ENCODE results near the gene SNX8. TPM values are rescaled to one million over a fixed set of nuclear protein-coding genes. Genes with fewer than 3 reads are reported as not detected.
"Not testable (repeated sequence)": the region's sequence is repeated elsewhere in the genome, so short reads cannot be mapped to it uniquely, and the experiment has no call there.

SNX8 gene
- total RNA-seq, 1 donor from 2014 or later: 41.5 TPM

- no peak overlapping the region for H3K27ac Mint-ChIP-seq (ENCODE audit: unreplicated experiment)
Observed at GRCh38 chr7:2273866-2274265, 40.4 kb downstream of the SNX8 start.

GRCh38 chr7:2272031-2272430 is 42.2 kb downstream of the SNX8 start:
- H3K27me3 Mint-ChIP-seq (ENCODE audit: unreplicated experiment): no peaks in the 10 kb centered on the region
- peaks cover 13% of the 10 kb centered on the region for H3K36me3 Mint-ChIP-seq (ENCODE audit: unreplicated experiment)
- no peak for TF ChIP-seq CTCF (IDR thresholded peaks at IDR 0.05)
- H3K9me3 Mint-ChIP-seq (ENCODE audit: unreplicated experiment): no peaks in the 10 kb centered on the region
- DNase-seq (ENCODE audit: extremely low spot score, unreplicated experiment): no peak
- no peak overlapping the region for H3K4me3 Mint-ChIP-seq (ENCODE audit: unreplicated experiment)
- H3K4me1 Mint-ChIP-seq (ENCODE audit: unreplicated experiment): peaks cover 16% of the 10 kb centered on the region
- no peak overlapping the region for H3K27ac Mint-ChIP-seq (ENCODE audit: unreplicated experiment)

More at GRCh38 chr7:2273866-2274265, 40.4 kb downstream of the SNX8 start:
- Mint-ChIP-seq H3K4me3 (ENCODE audit: unreplicated experiment) (no peak overlapping the region), H3K36me3 (ENCODE audit: unreplicated experiment) (peaks cover 16% of the 10 kb centered on the region), H3K27me3 (ENCODE audit: unreplicated experiment) (no peaks in the 10 kb centered on the region), H3K4me1 (ENCODE audit: unreplicated experiment) (peaks cover 16% of the 10 kb centered on the region), H3K9me3 (ENCODE audit: unreplicated experiment) (no peaks in the 10 kb centered on the region)
- no peak for TF ChIP-seq CTCF (IDR thresholded peaks at IDR 0.05)
- no peak for DNase-seq (ENCODE audit: extremely low spot score, unreplicated experiment)

- no peaks in the 10 kb centered on the region for H3K27me3 Mint-ChIP-seq (ENCODE audit: unreplicated experiment)
- DNase-seq (ENCODE audit: extremely low spot score, unreplicated experiment): no peak
- peaks cover 13% of the 10 kb centered on the region for H3K36me3 Mint-ChIP-seq (ENCODE audit: unreplicated experiment)
Observed at GRCh38 chr7:2271273-2272026, 42.8 kb downstream of the SNX8 start.

GRCh38 chr7:2270495-2270894 is 43.7 kb downstream of the SNX8 start:
- no peak overlapping the region for H3K4me3 Mint-ChIP-seq (ENCODE audit: unreplicated experiment)
- H3K9me3 Mint-ChIP-seq (ENCODE audit: unreplicated experiment): no peaks in the 10 kb centered on the region
- H3K27me3 Mint-ChIP-seq (ENCODE audit: unreplicated experiment): no peaks in the 10 kb centered on the region
- peaks cover 13% of the 10 kb centered on the region for H3K36me3 Mint-ChIP-seq (ENCODE audit: unreplicated experiment)
- H3K4me1 Mint-ChIP-seq (ENCODE audit: unreplicated experiment): peaks cover 21% of the 10 kb centered on the region
- no peak for TF ChIP-seq CTCF (IDR thresholded peaks at IDR 0.05)
- DNase-seq (ENCODE audit: extremely low spot score, unreplicated experiment): no peak
- no peak overlapping the region for H3K27ac Mint-ChIP-seq (ENCODE audit: unreplicated experiment)

More at GRCh38 chr7:2271273-2272026, 42.8 kb downstream of the SNX8 start:
- peaks cover 21% of the 10 kb centered on the region for H3K4me1 Mint-ChIP-seq (ENCODE audit: unreplicated experiment)
- no peak for TF ChIP-seq CTCF (IDR thresholded peaks at IDR 0.05)
- no peak overlapping the region for H3K27ac Mint-ChIP-seq (ENCODE audit: unreplicated experiment)
- H3K4me3 Mint-ChIP-seq (ENCODE audit: unreplicated experiment): no peak overlapping the region
- H3K9me3 Mint-ChIP-seq (ENCODE audit: unreplicated experiment): no peaks in the 10 kb centered on the region

- peaks cover 21% of the 10 kb centered on the region for H3K4me1 Mint-ChIP-seq (ENCODE audit: unreplicated experiment)
- H3K4me3 Mint-ChIP-seq (ENCODE audit: unreplicated experiment): no peak overlapping the region
- peak overlapping the region; percentile 53 for H3K27ac Mint-ChIP-seq (ENCODE audit: unreplicated experiment)
- no peak for TF ChIP-seq CTCF (IDR thresholded peaks at IDR 0.05)
- H3K36me3 Mint-ChIP-seq (ENCODE audit: unreplicated experiment): peaks cover 13% of the 10 kb centered on the region
- no peaks in the 10 kb centered on the region for H3K9me3 Mint-ChIP-seq (ENCODE audit: unreplicated experiment)
- DNase-seq (ENCODE audit: extremely low spot score, unreplicated experiment): no peak
- no peaks in the 10 kb centered on the region for H3K27me3 Mint-ChIP-seq (ENCODE audit: unreplicated experiment)
Observed at GRCh38 chr7:2269991-2270460, 44.2 kb downstream of the SNX8 start.

GRCh38 chr7:2269089-2269990 is 44.9 kb downstream of the SNX8 start:
- DNase-seq (ENCODE audit: extremely low spot score, unreplicated experiment); H3K4me3 Mint-ChIP-seq (ENCODE audit: unreplicated experiment); H3K9me3 Mint-ChIP-seq (ENCODE audit: unreplicated experiment); H3K27me3 Mint-ChIP-seq (ENCODE audit: unreplicated experiment): not testable (repeated sequence)
- peaks cover 21% of the 10 kb centered on the region for H3K4me1 Mint-ChIP-seq (ENCODE audit: unreplicated experiment)
- H3K27ac Mint-ChIP-seq (ENCODE audit: unreplicated experiment): peak overlapping the region; percentile 59
- H3K36me3 Mint-ChIP-seq (ENCODE audit: unreplicated experiment): peaks cover 12% of the 10 kb centered on the region
